Fibroblast of skin of left biceps (primary cell): ENCODE data around the gene CDKAL1.
"Not testable (repeated sequence)": the region's sequence is repeated elsewhere in the genome, so short reads cannot be mapped to it uniquely, and the experiment has no call there.

Experiments used
- DNase-seq, 2 experiments: peaks; one replicate each; pipeline ENCODE4 v3.0.0-alpha.2; 2013; ENCODE audit warnings: low read depth in 2 of 2

The CDKAL1 gene

DNA sequence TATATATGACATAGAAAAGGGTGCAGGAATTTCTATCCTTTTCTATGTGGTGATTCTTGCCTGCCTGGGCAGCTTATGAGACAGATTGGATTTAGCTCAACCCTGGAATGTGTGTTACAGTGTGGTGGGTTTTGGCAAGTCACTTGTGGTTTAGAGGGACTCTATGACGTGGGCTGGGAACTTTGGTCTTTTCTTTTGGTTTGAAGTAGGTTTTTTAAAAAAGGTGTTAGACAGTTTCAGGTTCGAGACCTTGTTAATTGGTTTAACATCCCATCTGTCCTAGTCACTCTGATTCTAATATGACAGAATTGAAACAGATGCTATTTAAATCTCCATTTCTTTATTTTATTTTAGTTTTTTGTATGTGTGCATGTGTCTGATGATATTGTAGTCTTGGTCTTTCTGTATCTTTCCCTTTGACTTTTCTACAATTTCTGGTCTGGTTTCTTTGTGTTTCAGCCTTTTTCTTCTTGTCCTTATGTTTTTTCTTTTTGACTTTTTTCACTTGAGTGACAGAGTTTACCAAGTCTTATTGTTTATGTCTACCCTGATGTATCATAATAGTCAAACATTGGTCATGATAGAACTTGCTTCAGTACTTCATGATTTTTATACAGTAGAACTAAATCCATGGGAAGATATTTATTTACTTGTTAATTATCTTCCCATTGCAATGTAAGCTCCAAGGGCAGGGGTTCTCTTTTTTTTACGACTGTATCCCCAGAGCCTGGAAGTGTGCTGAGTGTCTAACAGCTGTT is 174.3 kb downstream of the CDKAL1 start:
- DNase-seq, result no peak

- no peak for DNase-seq
Observed at GRCh38 chr6:20709451-20709850, 175.2 kb downstream of the CDKAL1 start.

DNA sequence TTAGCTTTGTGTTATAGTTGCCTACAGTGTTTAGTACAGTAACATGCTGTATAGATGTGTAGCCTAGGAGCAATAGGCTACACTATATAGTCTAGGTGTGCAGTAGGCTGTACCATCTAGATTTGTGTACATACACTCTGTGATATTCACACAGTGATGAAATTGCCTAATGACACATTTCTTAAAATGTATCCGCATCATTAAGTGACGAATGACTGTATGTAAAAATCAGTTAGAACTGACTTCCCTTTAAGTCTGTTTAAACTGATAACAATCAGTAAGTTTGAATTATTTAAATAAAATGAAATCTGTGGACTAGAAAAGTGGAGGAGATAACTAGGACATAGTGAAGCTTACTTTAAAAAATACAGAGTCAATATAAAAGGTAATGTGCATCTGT is 176.1 kb downstream of the CDKAL1 start:
- no peak for DNase-seq

DNA sequence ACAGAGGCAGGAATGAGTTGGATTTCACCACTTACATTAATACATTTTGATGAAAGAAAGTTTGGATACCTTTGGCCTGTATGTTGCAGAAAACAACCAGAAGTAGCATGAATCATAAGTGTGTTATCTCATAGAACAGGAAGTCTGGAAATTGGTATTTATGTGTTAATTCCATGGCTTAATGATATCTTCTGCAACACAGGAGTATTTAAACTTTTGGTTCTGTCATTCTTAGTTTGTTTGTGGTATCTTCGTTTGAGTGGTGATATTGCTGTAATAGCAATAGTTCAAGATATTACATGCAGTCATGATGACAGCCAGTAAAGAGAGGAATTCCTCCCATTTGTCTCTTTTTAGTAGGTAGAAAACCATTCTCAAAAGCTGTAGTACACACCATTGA is 177.3 kb downstream of the CDKAL1 start:
- DNase-seq, result no peak

- no peak for DNase-seq
Observed at GRCh38 chr6:20712011-20712410, 177.8 kb downstream of the CDKAL1 start.

DNA sequence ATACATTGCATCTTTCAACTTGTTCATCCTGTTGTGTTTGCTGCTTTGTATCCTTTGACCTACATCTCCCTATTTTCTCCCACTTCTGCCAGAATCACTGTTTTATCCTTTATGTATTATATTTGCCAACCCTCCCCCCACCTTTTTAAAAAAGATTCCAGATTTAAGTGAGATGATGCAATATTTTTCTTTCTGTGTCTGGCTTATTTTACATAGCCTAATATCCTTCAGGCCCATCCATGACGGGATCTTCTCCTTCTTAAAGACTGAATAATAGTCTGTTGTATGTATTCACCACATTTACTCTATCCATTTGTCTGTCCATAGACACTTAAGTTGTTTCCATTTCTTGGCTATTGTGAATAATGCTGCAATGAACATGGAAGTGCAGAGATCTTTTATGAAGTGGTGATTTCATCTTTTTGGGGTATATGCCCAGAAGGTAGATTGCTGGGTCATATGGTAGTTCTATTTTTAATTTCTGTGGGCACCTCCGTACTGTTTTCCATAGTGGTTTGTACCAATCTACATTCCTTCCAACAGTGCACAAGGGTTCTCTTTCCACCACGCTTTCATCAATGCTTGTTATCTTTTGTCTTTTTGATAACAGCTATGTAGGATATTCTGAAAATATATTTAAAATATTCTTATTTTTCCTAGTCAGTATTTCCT is 181.0 kb downstream of the CDKAL1 start:
- no peak for DNase-seq

GRCh38 chr6:20716865-20717264 is 182.6 kb downstream of the CDKAL1 start:
- no peak for DNase-seq

- DNase-seq, result no peak
Observed at GRCh38 chr6:20717743-20718142, 183.5 kb downstream of the CDKAL1 start.

DNA sequence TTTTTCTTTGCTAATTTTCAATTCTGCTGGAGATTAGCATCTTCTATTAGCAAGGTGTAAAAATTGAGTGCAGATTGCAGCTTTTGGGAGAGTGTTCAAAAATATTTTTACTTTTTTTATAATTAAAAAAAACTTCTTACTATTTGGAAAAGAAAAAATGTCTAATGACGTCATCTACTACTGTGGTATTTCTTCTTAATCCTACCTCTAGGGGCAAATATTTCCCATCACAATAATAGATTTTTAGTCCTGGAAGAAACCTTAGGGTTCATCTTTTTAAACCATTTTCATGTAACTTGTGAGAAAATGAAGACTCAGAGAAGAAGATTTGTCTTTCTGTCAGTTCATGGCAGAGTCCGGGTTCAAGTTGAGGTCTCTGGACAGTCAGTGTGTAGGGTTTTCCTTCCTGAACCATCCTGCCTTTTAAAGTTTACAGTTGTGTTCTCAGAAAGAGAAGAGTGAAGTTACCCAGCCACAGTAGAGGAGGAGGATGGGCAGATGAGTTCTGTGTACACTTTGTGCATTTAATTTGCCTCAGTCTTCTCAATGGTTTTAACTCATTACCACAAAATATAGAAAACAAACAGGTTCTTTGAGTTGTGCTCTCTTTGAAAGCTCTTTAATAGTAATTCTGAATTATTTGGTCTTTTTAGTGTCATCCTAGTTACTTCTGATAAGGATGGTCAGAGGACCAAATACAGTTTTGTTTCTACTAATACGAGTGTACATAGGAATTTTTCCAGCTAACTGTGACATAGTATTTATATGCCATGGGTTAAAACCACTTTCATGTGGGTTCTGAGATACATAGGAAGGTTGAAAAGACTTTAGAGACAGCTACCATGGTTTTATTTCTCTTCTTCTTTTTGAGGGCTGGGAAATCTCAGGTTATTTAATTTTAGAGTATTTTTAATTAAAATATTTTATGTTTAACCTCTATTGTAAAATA is 184.7 kb downstream of the CDKAL1 start:
- no peak for DNase-seq

DNA sequence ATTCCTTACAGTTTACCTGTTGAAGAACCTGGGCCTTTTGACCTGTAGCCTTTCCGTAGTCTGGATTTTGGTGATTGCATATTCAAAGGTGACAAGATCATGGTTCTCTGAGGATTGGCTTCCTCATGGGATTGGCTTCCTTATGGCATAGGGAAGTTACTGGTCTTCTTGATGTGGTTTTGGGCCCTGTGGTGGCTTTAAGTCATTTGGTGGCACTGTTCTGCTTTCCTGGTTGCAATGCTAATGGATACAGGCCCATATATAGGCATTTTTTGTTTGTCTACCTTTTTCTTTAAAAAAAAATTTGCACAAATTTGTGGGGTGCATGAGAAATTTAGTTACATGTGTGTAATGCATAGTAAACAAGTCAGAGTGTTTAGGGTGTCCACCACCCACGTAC is 185.7 kb downstream of the CDKAL1 start:
- no peak for DNase-seq

GRCh38 chr6:20721121-20721520 is 186.9 kb downstream of the CDKAL1 start:
- not testable (repeated sequence) for DNase-seq

- DNase-seq, result no peak
Observed at GRCh38 chr6:20722455-20722854, 188.2 kb downstream of the CDKAL1 start.

GRCh38 chr6:20723236-20723635 is 189.0 kb downstream of the CDKAL1 start:
- DNase-seq, result no peak

DNA sequence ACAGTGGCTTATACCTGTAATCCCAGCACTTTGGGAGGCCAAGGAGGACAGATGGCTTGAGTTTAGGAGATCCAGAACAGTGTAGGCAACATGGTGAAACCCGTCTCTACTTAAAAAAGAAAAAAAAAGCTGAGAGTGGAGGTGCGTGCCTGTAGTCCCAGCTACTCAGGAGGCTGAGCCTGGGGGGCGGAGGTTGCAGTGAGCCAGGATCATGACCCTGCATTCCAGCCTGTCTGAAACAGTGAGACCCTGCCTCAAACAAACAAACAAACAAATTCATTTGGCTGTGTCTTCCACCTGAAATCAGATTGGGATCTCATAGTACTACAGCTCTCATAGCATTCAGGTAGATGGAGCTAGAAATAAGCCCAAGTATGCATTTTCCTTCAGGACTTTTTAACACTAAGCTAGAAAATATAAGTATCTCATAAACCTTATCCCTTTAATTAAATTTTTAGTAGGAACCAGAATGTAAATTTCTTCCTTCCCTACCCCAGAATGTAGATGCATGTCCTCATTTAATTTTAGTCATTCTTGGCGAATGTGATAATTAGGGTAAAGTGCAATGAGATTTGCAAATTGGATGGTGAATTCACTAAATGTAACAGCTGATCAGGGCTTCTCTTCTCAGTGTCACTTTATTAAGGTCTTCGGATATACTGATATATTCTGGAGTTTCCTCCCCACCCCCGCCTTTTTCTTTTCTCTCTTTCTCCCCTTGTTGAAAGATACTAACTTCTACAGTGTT is 190.4 kb downstream of the CDKAL1 start:
- no peak for DNase-seq

DNA sequence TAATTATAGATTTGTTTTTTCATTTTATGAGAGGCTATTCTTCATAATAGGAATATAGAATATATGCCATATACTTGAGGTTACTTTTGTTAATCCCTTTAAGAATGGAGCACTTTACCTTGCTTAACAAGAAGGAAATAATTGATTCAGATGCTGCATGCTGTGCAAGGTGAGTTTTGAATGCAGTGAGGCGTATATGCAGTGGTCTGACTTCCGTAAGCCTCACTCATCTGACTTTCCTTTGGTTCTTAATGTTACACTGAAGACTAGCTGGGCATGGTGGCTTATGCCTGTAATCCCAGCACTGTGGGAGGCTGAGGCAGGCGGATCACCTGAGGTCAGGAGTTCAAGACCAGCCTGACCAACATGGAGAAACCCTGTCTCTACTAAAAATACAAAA is 191.0 kb downstream of the CDKAL1 start:
- not testable (repeated sequence) for DNase-seq

DNA sequence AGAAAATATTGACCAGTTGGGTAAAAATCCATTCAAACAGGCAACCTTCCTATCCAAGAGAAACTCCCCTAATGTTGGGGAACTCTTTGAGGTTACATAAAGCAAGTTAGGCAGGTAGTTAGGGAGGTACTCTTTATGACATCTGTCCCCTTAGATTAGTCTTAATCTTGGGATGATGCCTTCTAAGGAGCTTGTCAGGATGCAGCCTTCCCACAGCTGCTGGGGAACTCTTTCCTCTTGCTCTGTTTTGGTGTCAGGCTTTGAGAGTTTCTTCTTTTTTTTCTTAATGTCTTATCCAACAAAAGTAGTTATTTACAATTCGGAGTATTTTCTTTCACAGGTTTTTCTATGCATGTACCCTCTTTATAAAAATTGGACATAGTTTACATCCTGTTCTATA is 194.8 kb downstream of the CDKAL1 start:
- DNase-seq, result no peak

DNA sequence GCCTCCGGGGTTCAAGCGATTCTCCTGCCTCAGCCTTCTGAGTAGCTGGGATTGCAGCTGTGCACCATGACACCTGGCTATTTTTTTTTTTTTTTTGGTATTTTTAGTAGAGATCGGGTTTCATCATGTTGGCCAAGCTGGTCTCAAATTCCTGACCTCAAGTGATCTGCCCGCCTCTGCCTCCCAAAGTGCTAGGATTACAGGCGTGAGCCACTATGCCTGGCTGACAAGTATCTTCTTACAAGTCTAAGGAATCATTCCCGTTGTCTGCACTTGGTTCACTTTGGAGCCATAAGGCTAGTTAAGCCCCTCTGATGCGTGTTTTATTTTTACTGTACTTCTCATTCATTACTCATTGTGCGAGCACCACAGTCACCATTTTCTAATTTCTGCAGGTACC is 198.1 kb downstream of the CDKAL1 start:
- not testable (repeated sequence) for DNase-seq

DNA sequence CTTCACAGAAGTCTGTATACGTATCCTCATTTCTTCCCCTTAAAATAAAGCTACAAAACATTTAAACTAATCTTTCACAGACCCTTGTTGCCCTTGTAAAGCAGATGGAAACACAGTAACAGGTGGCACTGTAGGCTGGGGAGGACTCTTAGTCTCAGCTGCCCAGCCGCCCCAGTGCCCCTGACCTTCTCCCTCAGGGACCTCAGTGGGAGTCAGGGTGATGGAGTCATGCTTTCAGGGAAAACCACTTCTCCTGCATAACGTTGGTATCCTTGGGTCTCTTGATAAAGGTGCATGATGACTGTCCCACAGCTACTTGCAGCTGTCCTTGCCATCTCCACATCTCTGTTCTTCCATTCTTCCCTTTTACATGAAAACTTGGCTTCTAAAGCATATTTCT is 198.6 kb downstream of the CDKAL1 start:
- DNase-seq, result no peak

GRCh38 chr6:20737912-20738311 is 203.7 kb downstream of the CDKAL1 start:
- DNase-seq, result no peak

DNA sequence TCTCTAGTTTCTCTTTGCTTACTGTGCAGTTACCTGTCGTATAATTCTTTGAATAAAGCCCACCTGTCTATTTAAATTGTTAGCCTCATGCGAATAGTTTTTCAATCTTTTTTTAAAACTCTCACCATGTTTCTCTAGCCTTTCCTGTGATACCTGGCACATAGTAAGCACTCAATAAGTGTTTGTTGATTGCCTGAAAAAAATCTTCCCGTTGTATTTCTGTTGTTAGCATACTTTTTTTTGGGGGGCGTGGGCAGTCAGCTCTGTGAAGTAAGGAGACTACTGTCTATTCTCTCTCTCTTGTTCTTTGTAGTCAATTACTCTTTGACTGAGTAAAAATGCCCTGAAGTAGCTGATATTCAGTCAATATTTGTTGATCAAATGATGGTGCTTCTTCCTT is 205.8 kb downstream of the CDKAL1 start:
- no peak for DNase-seq

DNA sequence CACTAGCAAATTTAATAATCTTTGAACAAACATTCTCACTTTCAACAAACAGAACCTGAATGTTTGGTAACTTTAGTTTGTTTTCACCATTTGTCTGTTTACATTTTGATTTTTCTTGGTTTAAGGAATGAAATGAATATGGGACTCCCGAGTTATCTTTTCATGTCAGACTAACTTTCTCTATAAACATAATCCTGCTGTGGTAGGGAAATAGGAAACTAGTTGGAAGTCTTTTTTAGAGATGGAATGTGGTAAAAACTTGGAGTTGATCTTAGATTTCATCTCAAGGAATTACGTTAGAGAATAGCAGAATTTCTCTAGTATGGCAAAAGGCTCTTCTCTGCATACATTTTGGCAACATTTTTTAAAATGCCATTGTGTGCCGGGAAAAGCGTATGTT is 206.5 kb downstream of the CDKAL1 start:
- DNase-seq, result no peak

DNA sequence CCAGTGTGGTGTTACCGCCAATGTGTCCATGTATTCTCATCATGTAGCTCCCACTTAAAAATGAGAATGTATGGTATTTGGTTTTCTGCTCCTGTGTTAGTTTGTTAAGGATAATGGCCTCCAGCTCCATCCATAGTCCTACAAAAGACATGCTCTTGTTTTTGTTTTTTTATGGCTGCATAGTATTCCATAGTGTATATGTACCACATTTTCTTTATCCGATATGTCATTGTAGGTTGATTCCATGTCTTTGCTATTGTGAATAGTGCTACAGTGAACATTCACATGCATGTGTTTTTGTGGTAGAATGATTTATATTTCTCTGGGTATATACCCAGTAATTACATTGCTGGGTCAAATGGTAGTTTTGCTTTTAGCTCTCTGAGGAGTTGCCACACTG is 207.2 kb downstream of the CDKAL1 start:
- no peak for DNase-seq
